Pancreas (tissue), 10 donors: ENCODE data around the gene MISP. TPM values are rescaled to one million over a fixed set of nuclear protein-coding genes. Genes with fewer than 3 reads are reported as not detected.

ENCODE experiments used
- ATAC-seq, 4 donors: fragments of 200-7000 bp; cut with Tn5 transposase; one replicate each; pipeline versions ENCODE4 v1.8.0 to v1.9.1; 2020; ENCODE audit warnings: mild to moderate bottlenecking in 4 of 4, moderate library complexity in 4 of 4
- DNase-seq, 6 donors: peaks; one replicate each; pipeline ENCODE4 v3.0.0-alpha.2; 2020
- FAIRE-seq: peaks from 2 replicates; lab custom pipeline; 2012; peaks lifted over from hg19 to GRCh38; lab: Jason Lieb, UNC
- H3K27ac ChIP-seq, 4 donors: fragments of 200-600 bp; sonication (generic); 1 replicate in 3 of 4; 2 replicates in 1 of 4; pipeline versions ENCODE4 v1.5.0 to v1.8.0; 2020
- H3K27me3 ChIP-seq, 4 donors: fragments of 200-600 bp; one replicate each; pipeline ENCODE4 v1.8.0; 2021
- H3K36me3 ChIP-seq, 3 donors: fragments of 200-600 bp; sonication (generic) in 1 of 3; one replicate each; pipeline versions ENCODE4 v1.5.0 to v1.8.0; 2020 to 2021
- H3K4me1 ChIP-seq, 3 donors: fragments of 200-600 bp; one replicate each; pipeline ENCODE4 v1.8.0; 2021
- H3K4me3 ChIP-seq, 4 donors: fragments of 200-600 bp; sonication (generic) in 2 of 4; one replicate each; pipeline versions ENCODE4 v1.5.0 to v1.8.0; 2020 to 2021
- H3K9me3 ChIP-seq, 4 donors: fragments of 200-600 bp; one replicate each; pipeline ENCODE4 v1.8.0; 2021
- WGBS, 2 donors: extraction: QIAGEN DNeasy Blood & Tissue Kit; methylation state at CpG; one replicate each; pipeline ENCODE4 v1.1.7; 2013; 5-methylcytosine and 5-hydroxymethylcytosine counted together
- intact Hi-C, 3 donors: fragments of 100-400 bp; cut with DNase I; formaldehyde crosslinking; loops; one replicate each; pipeline versions ENCODE4 v1.11.1 to v1.14.2; 2022
- polyA plus RNA-seq, 2 donors: library from polyadenylated mRNA; stranded (reverse); fragments of 200-250 nt; gene quantifications; one replicate each; pipeline ENCODE4 v1.2.3, GENCODE V29; 2013
- total RNA-seq, 6 donors: library from RNA; stranded (reverse); fragmentation: NEBNext Ultra II Directional in 4 of 6; extraction: Animal tissue kit (Norgen Biotek cat#: 25700) in 4 of 6; gene quantifications; one replicate each; pipeline versions ENCODE4 v1.2.1 to v1.2.4, GENCODE V29; 2021 to 2023
- TF ChIP-seq, protein P1 (sequence below), 4 donors: fragments of 200-600 bp; sonication (generic) in 3 of 4; IDR thresholded peaks; one replicate each; pipeline versions ENCODE4 v1.5.0 to v1.8.0; 2021; ENCODE audit warnings: antibody characterized with exemption in 4 of 4
- donor health status: healthy with polysubstance abuse.
- donor health status: DM: no; HTN: no; CAD: no; lungs with moderate emphysema.
- donor health status: DM: no; HTN: no; CAD: no.
- donor health status: control.
- donor health status: control.
- donor health status: Bipolar disorder and iron deficiency.
- donor health status: DM: yes; HTN: yes; CAD: no.
- donor health status: DM: no; HTN: no; CAD: no.
- donor health status: DM: no; HTN: no; CAD: no.
- donor health status: DM: yes; HTN: yes; CAD: no.

The MISP gene
- total and polyA plus RNA-seq, 8 donors = 0.63 to 7.5 (median 1.3) TPM

GRCh38 chr19:763869-764268 is 13.0 kb downstream of the MISP start:
- peak in 1 of 6 donors; percentile 27 for DNase-seq
- no peaks in the 10 kb centered on the region for H3K9me3 ChIP-seq
- 91 to 94% methylated on average over 6 of the region's 6 CpGs for WGBS, 2 donors
- TF ChIP-seq, protein P1, sequence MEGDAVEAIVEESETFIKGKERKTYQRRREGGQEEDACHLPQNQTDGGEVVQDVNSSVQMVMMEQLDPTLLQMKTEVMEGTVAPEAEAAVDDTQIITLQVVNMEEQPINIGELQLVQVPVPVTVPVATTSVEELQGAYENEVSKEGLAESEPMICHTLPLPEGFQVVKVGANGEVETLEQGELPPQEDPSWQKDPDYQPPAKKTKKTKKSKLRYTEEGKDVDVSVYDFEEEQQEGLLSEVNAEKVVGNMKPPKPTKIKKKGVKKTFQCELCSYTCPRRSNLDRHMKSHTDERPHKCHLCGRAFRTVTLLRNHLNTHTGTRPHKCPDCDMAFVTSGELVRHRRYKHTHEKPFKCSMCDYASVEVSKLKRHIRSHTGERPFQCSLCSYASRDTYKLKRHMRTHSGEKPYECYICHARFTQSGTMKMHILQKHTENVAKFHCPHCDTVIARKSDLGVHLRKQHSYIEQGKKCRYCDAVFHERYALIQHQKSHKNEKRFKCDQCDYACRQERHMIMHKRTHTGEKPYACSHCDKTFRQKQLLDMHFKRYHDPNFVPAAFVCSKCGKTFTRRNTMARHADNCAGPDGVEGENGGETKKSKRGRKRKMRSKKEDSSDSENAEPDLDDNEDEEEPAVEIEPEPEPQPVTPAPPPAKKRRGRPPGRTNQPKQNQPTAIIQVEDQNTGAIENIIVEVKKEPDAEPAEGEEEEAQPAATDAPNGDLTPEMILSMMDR (IDR thresholded peaks at IDR 0.05) = no peak
- no peak for FAIRE-seq
- intact Hi-C loops = loop anchor here in 1 of 3 donors (10.0 kb wide), 1 partner anchor 221 kb away; the partner anchor contains the start of gene WDR18
- no peaks in the 10 kb centered on the region for H3K4me1 ChIP-seq
- no peak overlapping the region for H3K4me3 ChIP-seq
- no peaks in the 10 kb centered on the region for H3K27me3 ChIP-seq
- no peak for ATAC-seq
- no peak overlapping the region for H3K27ac ChIP-seq
- no peaks in the 10 kb centered on the region for H3K36me3 ChIP-seq

- no peak for ATAC-seq
- no peaks in the 10 kb centered on the region for H3K9me3 ChIP-seq
- no peak for FAIRE-seq
- DNase-seq = peak in 1 of 6 donors; percentile 40
- no peaks in the 10 kb centered on the region for H3K27me3 ChIP-seq
- WGBS, 2 donors = 90 to 92% methylated on average over 12 of the region's 12 CpGs
- no peak overlapping the region for H3K4me3 ChIP-seq
- no peak overlapping the region for H3K27ac ChIP-seq
- no peaks in the 10 kb centered on the region for H3K4me1 ChIP-seq
- intact Hi-C loops = loop anchor here in 1 of 3 donors (10.0 kb wide), 1 partner anchor 220 kb away; the partner anchor contains the start of gene WDR18
- TF ChIP-seq, protein P1 (IDR thresholded peaks at IDR 0.05) = no peak
- no peaks in the 10 kb centered on the region for H3K36me3 ChIP-seq
These were observed 13.4 kb downstream of the MISP start for GRCh38 chr19:764301-764700.

DNA sequence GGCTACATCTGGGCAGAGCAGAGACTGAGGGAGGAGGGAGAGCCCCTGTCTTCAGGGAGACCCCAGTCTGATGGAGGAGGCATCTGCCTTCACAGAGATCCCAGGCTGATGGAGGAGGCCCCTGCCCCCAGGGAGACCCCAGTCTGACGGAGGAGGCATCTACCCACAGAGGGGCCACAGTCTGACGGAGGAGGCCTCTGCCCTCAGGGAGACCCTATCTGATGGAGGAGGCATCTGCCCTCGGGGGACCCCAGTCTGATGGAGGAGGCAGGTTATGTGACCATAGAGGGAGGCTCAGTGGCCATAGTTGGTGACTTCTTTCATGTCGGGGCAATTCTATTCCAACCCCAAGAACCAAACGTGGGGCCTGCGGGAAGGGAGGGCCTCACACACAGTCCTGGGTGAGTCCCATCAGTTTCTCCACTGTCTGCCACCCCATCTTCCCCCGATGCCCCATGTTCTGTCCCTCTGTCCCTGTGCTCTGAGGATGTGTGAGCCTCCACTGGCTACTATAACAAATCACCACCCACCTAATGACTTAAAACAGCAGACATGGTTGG is 14.3 kb downstream of the MISP start:
- no peaks in the 10 kb centered on the region for H3K9me3 ChIP-seq
- FAIRE-seq (no peak), DNase-seq (peak in 1 of 6 donors; percentile 52), ATAC-seq (no peak)
- H3K27me3 ChIP-seq = no peaks in the 10 kb centered on the region
- no peak overlapping the region for H3K27ac ChIP-seq
- WGBS, 2 donors = 68 to 74% methylated on average over 7 of the region's 7 CpGs
- no peaks in the 10 kb centered on the region for H3K36me3 ChIP-seq
- no peaks in the 10 kb centered on the region for H3K4me1 ChIP-seq
- TF ChIP-seq, protein P1 (IDR thresholded peaks at IDR 0.05) = no peak
- intact Hi-C loops = loop anchor here in 1 of 3 donors (10.0 kb wide), 1 partner anchor 220 kb away; the partner anchor contains the start of gene WDR18
- no peak overlapping the region for H3K4me3 ChIP-seq

DNA sequence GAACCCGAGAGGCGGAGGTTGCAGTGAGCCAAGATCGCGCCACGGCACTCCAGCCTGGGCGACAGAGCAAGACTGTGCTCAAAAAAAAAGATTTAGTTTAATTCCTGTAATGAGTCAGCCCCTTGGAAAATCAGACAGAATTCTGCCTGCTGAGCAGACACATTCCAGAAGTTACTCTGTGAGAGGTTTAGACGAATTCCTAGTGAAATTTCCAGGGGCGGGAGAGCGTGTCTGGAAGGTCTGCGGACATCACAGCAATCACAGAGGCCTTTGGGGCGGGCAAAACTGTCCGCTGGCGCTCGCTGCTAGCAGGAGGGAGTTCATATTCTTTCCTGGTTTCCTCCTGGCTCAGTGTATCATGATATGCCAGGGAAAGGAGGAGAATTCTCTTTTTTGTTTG is 17.5 kb downstream of the MISP start:
- no peak overlapping the region for H3K4me3 ChIP-seq
- intact Hi-C loops = loop anchor here in 1 of 3 donors (10.0 kb wide), 1 partner anchor 216 kb away; the partner anchor contains the start of gene WDR18
- no peaks in the 10 kb centered on the region for H3K4me1 ChIP-seq
- H3K9me3 ChIP-seq = no peaks in the 10 kb centered on the region
- WGBS, 2 donors = 74 to 84% methylated on average over 14 of the region's 14 CpGs
- ATAC-seq (no peak), DNase-seq (no peak), FAIRE-seq (no peak)
- no peak overlapping the region for H3K27ac ChIP-seq
- TF ChIP-seq, protein P1 (IDR thresholded peaks at IDR 0.05) = no peak
- no peaks in the 10 kb centered on the region for H3K27me3 ChIP-seq
- H3K36me3 ChIP-seq = no peaks in the 10 kb centered on the region

DNA sequence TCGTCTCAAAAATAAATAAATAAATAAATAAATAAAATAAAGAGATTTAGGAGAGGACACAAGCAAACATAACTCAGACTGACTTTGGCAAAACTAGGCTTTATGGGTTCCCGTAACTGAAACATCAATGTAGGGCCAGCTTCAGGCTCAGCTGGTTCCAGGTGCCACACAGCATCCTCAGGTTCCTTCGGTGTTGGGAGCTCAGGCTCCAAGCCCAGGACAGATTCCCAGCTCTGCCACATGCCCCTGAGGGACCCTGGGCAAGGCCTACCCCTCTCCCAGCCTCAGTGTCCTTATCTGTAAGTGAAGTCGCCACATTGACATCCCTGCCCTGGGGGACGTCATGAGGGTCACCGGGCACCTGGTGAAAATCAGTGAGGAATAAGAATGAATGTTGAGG is 18.7 kb downstream of the MISP start:
- TF ChIP-seq, protein P1 (IDR thresholded peaks at IDR 0.05) = no peak
- intact Hi-C loops = loop anchor here in 2 of 3 donors (2.0 to 10.0 kb wide), 4 partner anchors 93 to 215 kb away; partner anchors contain the start of genes R3HDM4 (in 1 of the 2) and WDR18 (in 1 of the 2)
- no peak for ATAC-seq
- Histone ChIP-seq H3K36me3 (no peaks in the 10 kb centered on the region), H3K9me3 (no peaks in the 10 kb centered on the region), H3K27me3 (no peaks in the 10 kb centered on the region), H3K4me3 (no peak overlapping the region), H3K27ac (no peak overlapping the region), H3K4me1 (no peaks in the 10 kb centered on the region)
- WGBS, 2 donors = 53 to 76% methylated on average over 6 of the region's 6 CpGs
- DNase-seq = no peak
- no peak for FAIRE-seq
